ENCODE measurements around the gene ZNF385C.
A peak's percentile ranks its signal among the peaks of the same experiment; 100 is the strongest.
"Not testable (repeated sequence)": the region's sequence is repeated elsewhere in the genome, so short reads cannot be mapped to it uniquely, and the experiment has no call there.

ZNF385C gene

GRCh38 chr17:42019509-42020404 is 78.5 kb downstream of the ZNF385C start, which contains the start of gene NKIRAS2:
NKIRAS2 (plus strand) TSS chr17:42020090; CDS start chr17:42021578, 1,488 bp downstream.
- peak; percentile 94 for DNase-seq (ENCODE audit: low spot score)

GRCh38 chr17:42018988-42019387 is 79.3 kb downstream of the ZNF385C start:
- DNase-seq (ENCODE audit: low spot score): no peak

- no peak for DNase-seq (ENCODE audit: low spot score)
These were observed 79.9 kb downstream of the ZNF385C start for GRCh38 chr17:42018339-42018738.

- DNase-seq (ENCODE audit: low spot score): peak; percentile 45
These were observed 80.4 kb downstream of the ZNF385C start for GRCh38 chr17:42017866-42018200.

GRCh38 chr17:42016941-42017865 is 81.1 kb downstream of the ZNF385C start, which contains the start of gene DNAJC7:
DNAJC7 (minus strand) TSS chr17:42017439; CDS start chr17:42017416, 23 bp downstream.
- DNase-seq (ENCODE audit: low spot score): peak; percentile 95

GRCh38 chr17:42016411-42016831 is 81.9 kb downstream of the ZNF385C start:
- DNase-seq (ENCODE audit: low spot score): no peak

GRCh38 chr17:42013740-42014139 is 84.5 kb downstream of the ZNF385C start:
- DNase-seq (ENCODE audit: low spot score): not testable (repeated sequence)

- DNase-seq (ENCODE audit: low spot score): not testable (repeated sequence)
These were observed 85.9 kb downstream of the ZNF385C start for GRCh38 chr17:42012363-42012762.

GRCh38 chr17:42010898-42011516 is 87.3 kb downstream of the ZNF385C start:
- peak; percentile 57 for DNase-seq (ENCODE audit: low spot score)

GRCh38 chr17:42010266-42010680 is 88.0 kb downstream of the ZNF385C start:
- not testable (repeated sequence) for DNase-seq (ENCODE audit: low spot score)

- no peak for DNase-seq (ENCODE audit: low spot score)
These were observed 89.1 kb downstream of the ZNF385C start for GRCh38 chr17:42009170-42009569.

- DNase-seq (ENCODE audit: low spot score): no peak
These were observed 93.1 kb downstream of the ZNF385C start for GRCh38 chr17:42005166-42005565.

GRCh38 chr17:42002792-42003301 is 95.4 kb downstream of the ZNF385C start:
- DNase-seq (ENCODE audit: low spot score): no peak

GRCh38 chr17:42002175-42002791 is 96.0 kb downstream of the ZNF385C start:
- no peak for DNase-seq (ENCODE audit: low spot score)

- no peak for DNase-seq (ENCODE audit: low spot score)
These were observed 96.5 kb downstream of the ZNF385C start for GRCh38 chr17:42001729-42002128.

- DNase-seq (ENCODE audit: low spot score): no peak
These were observed 97.7 kb downstream of the ZNF385C start for GRCh38 chr17:42000413-42001133.

GRCh38 chr17:41998497-41998896 is 99.8 kb downstream of the ZNF385C start:
- DNase-seq (ENCODE audit: low spot score): no peak

- DNase-seq (ENCODE audit: low spot score): no peak
These were observed 101.5 kb downstream of the ZNF385C start for GRCh38 chr17:41996855-41997164.

- DNase-seq (ENCODE audit: low spot score): no peak
These were observed 105.7 kb downstream of the ZNF385C start for GRCh38 chr17:41992576-41992975.

- no peak for DNase-seq (ENCODE audit: low spot score)
These were observed 108.4 kb downstream of the ZNF385C start for GRCh38 chr17:41989702-41990419.

All from AG08395 (cell line).